Inflammatory macrophage (primary cell): ENCODE data around the gene UBL7.
A peak's percentile ranks its signal among the peaks of the same experiment; 100 is the strongest.
"Not testable (repeated sequence)": the region's sequence is repeated elsewhere in the genome, so short reads cannot be mapped to it uniquely, and the experiment has no call there.

Source experiments
- DNase-seq, 2 donors: peaks; one replicate each; pipeline ENCODE4 v3.0.0-alpha.2; 2020 to 2022
- total RNA-seq, 18 experiments: gene quantifications; one replicate each; lab custom pipeline; 2026; ENCODE audit warnings: mixed read lengths in 6 of 18, inconsistent platforms in 2 of 18; lab: John Stamatoyannopoulos, UW

UBL7 gene
- total RNA-seq, result 11.5 to 31.9 (median 24.2) reads per million in 18 experiments

GRCh38 chr15:74460871-74461846, at the start of gene UBL7:
TSS of gene UBL7 (minus strand) at chr15:74461160. CDS start at chr15:74458867, 2,293 bp downstream.
- DNase-seq, result peak; percentile 98

GRCh38 chr15:74506515-74506840, 45.5 kb upstream of the UBL7 start:
- DNase-seq, result no peak

- DNase-seq, result no peak
Observed at GRCh38 chr15:74505837-74506514, 45.0 kb upstream of the UBL7 start.

GRCh38 chr15:74504836-74505235, 43.9 kb upstream of the UBL7 start:
- peak; percentile 25 to 39 for DNase-seq

- DNase-seq, result no peak
Observed at GRCh38 chr15:74504418-74504817, 43.5 kb upstream of the UBL7 start.

- no peak for DNase-seq
Observed at GRCh38 chr15:74502301-74502700, 41.3 kb upstream of the UBL7 start.

GRCh38 chr15:74500401-74500800, 39.4 kb upstream of the UBL7 start:
- no peak for DNase-seq

- no peak for DNase-seq
Observed at GRCh38 chr15:74499366-74499765, 38.4 kb upstream of the UBL7 start.

- DNase-seq, result no peak
Observed at GRCh38 chr15:74497584-74497983, 36.6 kb upstream of the UBL7 start.

- DNase-seq, result no peak
Observed at GRCh38 chr15:74496648-74497047, 35.7 kb upstream of the UBL7 start.

GRCh38 chr15:74490339-74490689, 29.4 kb upstream of the UBL7 start:
- no peak for DNase-seq

- DNase-seq, result peak; percentile 50 to 59
Observed at GRCh38 chr15:74489518-74490338, 28.8 kb upstream of the UBL7 start.

GRCh38 chr15:74488776-74489175, 27.8 kb upstream of the UBL7 start:
- DNase-seq, result peak in 1 of 2 donors; percentile 37

GRCh38 chr15:74482661-74483060, 21.7 kb upstream of the UBL7 start:
- DNase-seq, result no peak

GRCh38 chr15:74480364-74480763, 19.4 kb upstream of the UBL7 start:
- not testable (repeated sequence) for DNase-seq

GRCh38 chr15:74471621-74472020, 10.7 kb upstream of the UBL7 start:
- DNase-seq, result not testable (repeated sequence)

GRCh38 chr15:74470631-74471395, 9.9 kb upstream of the UBL7 start:
- peak in 1 of 2 donors; percentile 50 for DNase-seq

GRCh38 chr15:74468341-74469032, 7.5 kb upstream of the UBL7 start:
- no peak for DNase-seq

- DNase-seq, result no peak
Observed at GRCh38 chr15:74466570-74466969, 5.6 kb upstream of the UBL7 start.

- DNase-seq, result no peak
Observed at GRCh38 chr15:74464897-74465296, 3.9 kb upstream of the UBL7 start.

GRCh38 chr15:74464216-74464615, 3.3 kb upstream of the UBL7 start:
- peak; percentile 82 to 83 for DNase-seq
